ENCODE results near the gene DLEC1. TPM values are rescaled to one million over a fixed set of nuclear protein-coding genes. Genes with fewer than 3 reads are reported as not detected.

Gene DLEC1
- total and polyA plus RNA-seq, 2 experiments from 2014 or later: 0.31 to 0.66 TPM

DNA sequence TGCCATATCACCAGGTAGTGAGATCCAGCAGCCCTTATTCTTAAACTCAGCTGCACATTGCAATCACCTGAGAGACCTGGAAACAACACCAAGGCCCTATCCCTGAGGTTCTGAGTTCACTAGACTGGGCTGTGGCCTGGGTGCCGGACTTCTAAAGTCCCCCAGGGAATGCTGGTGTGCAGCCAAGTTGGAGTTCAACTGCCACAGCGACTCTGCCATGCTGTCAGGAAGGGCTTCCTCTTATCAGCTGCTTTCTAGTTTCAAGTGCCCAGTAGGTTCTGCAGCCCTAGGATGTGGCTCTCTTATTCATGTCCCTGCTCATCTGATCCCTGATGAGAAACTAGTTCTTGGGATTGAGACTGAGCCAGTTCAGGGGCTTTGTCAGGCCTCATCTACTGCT lies 50.2 kb downstream of the DLEC1 start (continued):
- TF ChIP-seq, protein P1, sequence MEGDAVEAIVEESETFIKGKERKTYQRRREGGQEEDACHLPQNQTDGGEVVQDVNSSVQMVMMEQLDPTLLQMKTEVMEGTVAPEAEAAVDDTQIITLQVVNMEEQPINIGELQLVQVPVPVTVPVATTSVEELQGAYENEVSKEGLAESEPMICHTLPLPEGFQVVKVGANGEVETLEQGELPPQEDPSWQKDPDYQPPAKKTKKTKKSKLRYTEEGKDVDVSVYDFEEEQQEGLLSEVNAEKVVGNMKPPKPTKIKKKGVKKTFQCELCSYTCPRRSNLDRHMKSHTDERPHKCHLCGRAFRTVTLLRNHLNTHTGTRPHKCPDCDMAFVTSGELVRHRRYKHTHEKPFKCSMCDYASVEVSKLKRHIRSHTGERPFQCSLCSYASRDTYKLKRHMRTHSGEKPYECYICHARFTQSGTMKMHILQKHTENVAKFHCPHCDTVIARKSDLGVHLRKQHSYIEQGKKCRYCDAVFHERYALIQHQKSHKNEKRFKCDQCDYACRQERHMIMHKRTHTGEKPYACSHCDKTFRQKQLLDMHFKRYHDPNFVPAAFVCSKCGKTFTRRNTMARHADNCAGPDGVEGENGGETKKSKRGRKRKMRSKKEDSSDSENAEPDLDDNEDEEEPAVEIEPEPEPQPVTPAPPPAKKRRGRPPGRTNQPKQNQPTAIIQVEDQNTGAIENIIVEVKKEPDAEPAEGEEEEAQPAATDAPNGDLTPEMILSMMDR (conservative IDR thresholded peaks at IDR 0.05; ENCODE audit: low read depth in 2 of 2): no peak
- TF ChIP-seq STAT1 (IDR thresholded peaks at IDR 0.05; ENCODE audit: unreplicated experiment) (no peak), EZH2 (IDR thresholded peaks at IDR 0.05; ENCODE audit: low read depth, unreplicated experiment) (no peak), JUNB (IDR thresholded peaks at IDR 0.05; ENCODE audit: unreplicated experiment) (no peak), POLR2AphosphoS5 (IDR thresholded peaks at IDR 0.05; ENCODE audit: low read depth) (no peak), CREB1 (CRISPR knock-in tag; IDR thresholded peaks at IDR 0.05; ENCODE audit: low read depth) (no peak), EZH2phosphoT487 (IDR thresholded peaks at IDR 0.05; ENCODE audit: unreplicated experiment) (no peak), ZNF114 (CRISPR knock-in tag; IDR thresholded peaks at IDR 0.05) (no peak), ZNF331 (CRISPR knock-in tag; IDR thresholded peaks at IDR 0.05; ENCODE audit: low read depth) (no peak)
- TF ChIP-seq, protein P2, sequence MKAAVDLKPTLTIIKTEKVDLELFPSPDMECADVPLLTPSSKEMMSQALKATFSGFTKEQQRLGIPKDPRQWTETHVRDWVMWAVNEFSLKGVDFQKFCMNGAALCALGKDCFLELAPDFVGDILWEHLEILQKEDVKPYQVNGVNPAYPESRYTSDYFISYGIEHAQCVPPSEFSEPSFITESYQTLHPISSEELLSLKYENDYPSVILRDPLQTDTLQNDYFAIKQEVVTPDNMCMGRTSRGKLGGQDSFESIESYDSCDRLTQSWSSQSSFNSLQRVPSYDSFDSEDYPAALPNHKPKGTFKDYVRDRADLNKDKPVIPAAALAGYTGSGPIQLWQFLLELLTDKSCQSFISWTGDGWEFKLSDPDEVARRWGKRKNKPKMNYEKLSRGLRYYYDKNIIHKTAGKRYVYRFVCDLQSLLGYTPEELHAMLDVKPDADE (IDR thresholded peaks at IDR 0.05): no peak

DNA sequence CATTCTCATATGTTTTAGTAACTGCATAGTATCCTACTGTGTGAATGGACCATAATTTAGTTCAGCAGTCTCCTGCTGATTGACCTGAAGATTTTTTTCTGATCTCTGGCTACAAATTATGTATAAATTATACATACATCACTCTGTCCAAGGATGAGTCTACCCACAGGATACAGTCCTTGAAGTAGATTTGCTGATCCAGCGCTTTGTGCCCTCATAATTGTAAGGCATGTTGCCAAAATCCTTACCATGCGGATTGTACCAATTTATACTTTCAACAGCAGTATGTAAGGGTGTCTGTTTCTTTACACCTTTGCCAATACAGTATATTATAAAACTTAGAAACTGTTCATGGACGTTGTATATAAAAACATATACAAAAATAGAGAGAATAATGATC lies 51.4 kb downstream of the DLEC1 start:
- Histone ChIP-seq H3K4me2 (no peak overlapping the region), H3K27ac (ENCODE audit: low read depth) (no peak overlapping the region), H4K20me1 (replicated peaks; ENCODE audit: insufficient read depth) (no peaks in the 10 kb centered on the region; the same call in 1 of the 2 replicates), H3F3A (replicated peaks; ENCODE audit: low read depth) (no peaks in the 10 kb centered on the region), H3K79me2 (replicated peaks; ENCODE audit: insufficient read depth) (no peaks in the 10 kb centered on the region), H3K9me2 (ENCODE audit: insufficient read depth) (no peaks in the 10 kb centered on the region), H3K4me3 (no peak overlapping the region), H3K4me1 (ENCODE audit: insufficient read depth) (no peaks in the 10 kb centered on the region), H3K27me3 (ENCODE audit: insufficient read depth) (no peaks in the 10 kb centered on the region), H2AFZ (no peak overlapping the region), H3K36me3 (ENCODE audit: insufficient read depth) (no peaks in the 10 kb centered on the region)
- DNase-seq (ENCODE audit: low spot score): no peak
- no peaks in the 10 kb centered on the region for H3K36me3 Mint-ChIP-seq (ENCODE audit: low read depth)
- H3K9me3 Mint-ChIP-seq: no peaks in the 10 kb centered on the region
- H3K27ac Mint-ChIP-seq: no peak overlapping the region
- H3K4me1 Mint-ChIP-seq: no peaks in the 10 kb centered on the region
- no peak for ATAC-seq
- peaks cover 12% of the 10 kb centered on the region for H3K27me3 Mint-ChIP-seq (ENCODE audit: insufficient read depth, low read depth, poor library complexity)
- no peak overlapping the region for H3K4me3 Mint-ChIP-seq
- TF ChIP-seq EZH2phosphoT487 (IDR thresholded peaks at IDR 0.05; ENCODE audit: unreplicated experiment) (no peak), JUNB (IDR thresholded peaks at IDR 0.05; ENCODE audit: unreplicated experiment) (no peak), NANOG (IDR thresholded peaks at IDR 0.05; ENCODE audit: borderline replicate concordance) (no peak), ZNF331 (CRISPR knock-in tag; IDR thresholded peaks at IDR 0.05; ENCODE audit: low read depth) (no peak), CREB1 (CRISPR knock-in tag; IDR thresholded peaks at IDR 0.05; ENCODE audit: low read depth) (no peak), POLR2AphosphoS5 (IDR thresholded peaks at IDR 0.05; ENCODE audit: low read depth) (no peak), EZH2 (IDR thresholded peaks at IDR 0.05; ENCODE audit: low read depth, unreplicated experiment) (no peak), ZNF114 (CRISPR knock-in tag; IDR thresholded peaks at IDR 0.05) (no peak), STAT1 (IDR thresholded peaks at IDR 0.05; ENCODE audit: unreplicated experiment) (no peak)
- TF ChIP-seq, protein P3, sequence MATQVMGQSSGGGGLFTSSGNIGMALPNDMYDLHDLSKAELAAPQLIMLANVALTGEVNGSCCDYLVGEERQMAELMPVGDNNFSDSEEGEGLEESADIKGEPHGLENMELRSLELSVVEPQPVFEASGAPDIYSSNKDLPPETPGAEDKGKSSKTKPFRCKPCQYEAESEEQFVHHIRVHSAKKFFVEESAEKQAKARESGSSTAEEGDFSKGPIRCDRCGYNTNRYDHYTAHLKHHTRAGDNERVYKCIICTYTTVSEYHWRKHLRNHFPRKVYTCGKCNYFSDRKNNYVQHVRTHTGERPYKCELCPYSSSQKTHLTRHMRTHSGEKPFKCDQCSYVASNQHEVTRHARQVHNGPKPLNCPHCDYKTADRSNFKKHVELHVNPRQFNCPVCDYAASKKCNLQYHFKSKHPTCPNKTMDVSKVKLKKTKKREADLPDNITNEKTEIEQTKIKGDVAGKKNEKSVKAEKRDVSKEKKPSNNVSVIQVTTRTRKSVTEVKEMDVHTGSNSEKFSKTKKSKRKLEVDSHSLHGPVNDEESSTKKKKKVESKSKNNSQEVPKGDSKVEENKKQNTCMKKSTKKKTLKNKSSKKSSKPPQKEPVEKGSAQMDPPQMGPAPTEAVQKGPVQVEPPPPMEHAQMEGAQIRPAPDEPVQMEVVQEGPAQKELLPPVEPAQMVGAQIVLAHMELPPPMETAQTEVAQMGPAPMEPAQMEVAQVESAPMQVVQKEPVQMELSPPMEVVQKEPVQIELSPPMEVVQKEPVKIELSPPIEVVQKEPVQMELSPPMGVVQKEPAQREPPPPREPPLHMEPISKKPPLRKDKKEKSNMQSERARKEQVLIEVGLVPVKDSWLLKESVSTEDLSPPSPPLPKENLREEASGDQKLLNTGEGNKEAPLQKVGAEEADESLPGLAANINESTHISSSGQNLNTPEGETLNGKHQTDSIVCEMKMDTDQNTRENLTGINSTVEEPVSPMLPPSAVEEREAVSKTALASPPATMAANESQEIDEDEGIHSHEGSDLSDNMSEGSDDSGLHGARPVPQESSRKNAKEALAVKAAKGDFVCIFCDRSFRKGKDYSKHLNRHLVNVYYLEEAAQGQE (IDR thresholded peaks at IDR 0.05; ENCODE audit: unreplicated experiment): no peak
- TF ChIP-seq, protein P2 (IDR thresholded peaks at IDR 0.05): no peak
- TF ChIP-seq, protein P1 (conservative IDR thresholded peaks at IDR 0.05; ENCODE audit: low read depth in 2 of 2): no peak

All from GM23338 (cell line).